NCI-H2196 treated with DMSO at 0.1 percent for 48 hours (cell line): ENCODE measurements around the gene CFAP99.
"Not testable (repeated sequence)": the region's sequence is repeated elsewhere in the genome, so short reads cannot be mapped to it uniquely, and the experiment has no call there.

ENCODE experiments used
- DNase-seq: peaks from one replicate; lab custom pipeline; 2025; ENCODE audit not compliant: unreplicated experiment; lab: John Stamatoyannopoulos, UW

Gene CFAP99

GRCh38 chr4:2427383-2428334 is 8.9 kb downstream of the CFAP99 start:
- DNase-seq, result no peak

GRCh38 chr4:2428496-2429213 is 9.9 kb downstream of the CFAP99 start:
- no peak for DNase-seq

- not testable (repeated sequence) for DNase-seq
These were observed 11.4 kb downstream of the CFAP99 start for GRCh38 chr4:2429945-2430757.

- no peak for DNase-seq
These were observed 13.2 kb downstream of the CFAP99 start for GRCh38 chr4:2432004-2432403.

- no peak for DNase-seq
These were observed 14.3 kb downstream of the CFAP99 start for GRCh38 chr4:2432991-2433530.

GRCh38 chr4:2433609-2434350 is 15.0 kb downstream of the CFAP99 start:
- no peak for DNase-seq

- DNase-seq, result no peak
These were observed 15.7 kb downstream of the CFAP99 start for GRCh38 chr4:2434420-2434819.

- DNase-seq, result no peak
These were observed 17.5 kb downstream of the CFAP99 start for GRCh38 chr4:2436301-2436700.

- no peak for DNase-seq
These were observed 18.2 kb downstream of the CFAP99 start for GRCh38 chr4:2436761-2437474.

GRCh38 chr4:2437475-2438215 is 18.9 kb downstream of the CFAP99 start:
- DNase-seq, result no peak

GRCh38 chr4:2438822-2439718 is 20.3 kb downstream of the CFAP99 start:
- no peak for DNase-seq

- DNase-seq, result no peak
These were observed 22.8 kb downstream of the CFAP99 start for GRCh38 chr4:2441393-2442174.

- no peak for DNase-seq
These were observed 23.6 kb downstream of the CFAP99 start for GRCh38 chr4:2442175-2442993.

GRCh38 chr4:2443061-2443730 is 24.4 kb downstream of the CFAP99 start:
- no peak for DNase-seq

- no peak for DNase-seq
These were observed 25.4 kb downstream of the CFAP99 start for GRCh38 chr4:2443956-2444740.
